Measurements from ENCODE around the gene PAQR9.

PAQR9 gene

GRCh38 chr3:142950972-142951371 lies 12.5 kb downstream of the PAQR9 start:
- DNase-seq = no peak

GRCh38 chr3:142947799-142948575 lies 15.5 kb downstream of the PAQR9 start:
- DNase-seq = no peak

DNA sequence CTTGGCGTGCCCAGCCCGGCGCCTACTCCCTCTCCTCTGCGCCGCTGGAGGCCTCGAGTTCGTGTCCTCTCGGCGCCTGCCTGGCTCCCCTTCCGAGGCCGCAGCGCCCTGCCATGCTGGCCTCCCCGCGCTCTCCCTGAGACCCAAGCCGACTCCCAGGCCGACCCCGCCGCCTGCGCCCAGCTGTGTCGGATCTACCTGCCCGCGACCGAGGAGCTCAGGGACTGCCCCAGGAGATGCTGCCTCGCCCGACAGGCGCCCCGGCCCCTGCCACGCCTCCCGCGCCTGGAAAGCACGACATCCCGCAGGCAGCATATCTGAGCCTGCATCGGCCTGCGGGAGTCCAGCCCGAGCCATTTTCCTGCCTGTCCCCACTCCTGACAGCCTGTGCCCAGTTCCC lies 16.1 kb downstream of the PAQR9 start:
- DNase-seq = no peak

DNA sequence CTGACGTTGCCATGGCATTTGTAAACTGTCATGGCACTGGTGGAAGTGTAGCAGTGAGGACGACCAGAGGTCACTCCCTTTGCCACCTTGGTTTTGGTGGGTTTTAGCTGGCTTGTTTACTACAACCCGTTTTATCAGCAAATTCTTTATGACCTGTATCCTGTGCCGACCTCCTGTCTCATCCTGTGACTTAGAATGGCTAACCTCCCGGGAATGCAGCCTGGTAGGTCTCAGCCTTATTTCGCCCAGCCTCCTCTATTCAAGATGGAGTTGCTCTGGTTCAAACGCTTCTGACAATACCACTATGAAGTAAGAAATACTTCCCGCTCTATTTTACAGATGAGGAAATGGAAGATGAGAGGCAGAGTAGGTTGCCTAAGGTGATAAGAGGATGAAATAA lies 16.6 kb downstream of the PAQR9 start:
- DNase-seq = no peak

DNA sequence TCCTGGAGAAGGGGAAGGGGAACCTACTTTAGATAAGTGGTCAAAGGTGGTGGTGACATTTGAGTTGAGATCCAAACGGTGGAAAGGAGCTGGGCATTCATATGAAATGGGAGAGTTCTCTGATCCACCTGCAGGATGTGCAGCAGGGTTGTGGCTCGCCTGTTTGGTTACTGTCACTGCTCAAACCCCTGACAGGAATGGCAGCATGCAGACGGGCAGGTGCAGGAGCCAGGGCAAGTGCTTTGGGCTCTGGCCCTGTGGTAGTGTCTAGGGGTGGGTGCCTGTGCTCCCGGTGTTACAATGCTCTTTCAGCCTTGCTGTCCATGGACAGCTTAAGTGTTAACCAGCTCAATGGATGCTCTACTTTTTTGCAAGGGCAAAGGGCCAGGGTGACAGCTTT lies 18.5 kb downstream of the PAQR9 start:
- no peak for DNase-seq

GRCh38 chr3:142944342-142944741 lies 19.1 kb downstream of the PAQR9 start:
- no peak for DNase-seq

- DNase-seq = no peak
These were observed 19.6 kb downstream of the PAQR9 start for GRCh38 chr3:142943870-142944269.

GRCh38 chr3:142943349-142943748 lies 20.1 kb downstream of the PAQR9 start:
- no peak for DNase-seq

DNA sequence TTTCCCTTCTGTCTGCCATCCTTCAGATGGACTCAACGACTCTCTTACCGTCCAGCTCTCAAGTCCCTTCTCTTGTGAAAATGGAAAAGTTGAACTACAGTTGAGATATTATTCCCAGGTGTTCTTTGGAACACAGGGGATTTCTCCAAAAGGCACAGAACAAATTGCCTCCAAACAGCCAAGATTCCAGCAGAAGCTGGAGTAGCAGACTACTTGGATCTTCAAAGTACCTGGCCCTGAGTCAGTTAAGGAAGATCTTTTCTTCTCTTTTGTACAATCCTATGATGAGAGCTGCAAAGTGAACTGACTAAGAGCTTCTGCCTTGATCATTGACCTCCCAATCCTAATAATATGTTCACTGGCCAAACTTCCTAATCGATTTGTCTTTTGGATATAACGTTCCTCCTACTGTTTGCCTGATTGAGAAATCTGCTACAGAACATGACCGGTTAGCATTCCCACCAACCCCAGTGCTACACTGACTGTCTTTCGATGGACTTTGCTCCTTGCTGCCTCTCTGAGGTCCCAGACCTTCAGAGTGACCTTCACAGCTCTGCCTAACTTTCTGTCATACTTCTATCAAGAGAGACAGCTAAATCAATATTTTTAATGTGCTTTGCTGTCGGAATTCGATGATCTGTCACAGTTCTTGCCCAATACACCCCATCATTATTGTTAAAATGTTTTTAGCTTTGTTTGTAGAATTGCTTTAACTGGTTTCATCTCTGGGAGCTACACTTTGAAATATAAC lies 21.9 kb downstream of the PAQR9 start:
- DNase-seq = no peak

DNA sequence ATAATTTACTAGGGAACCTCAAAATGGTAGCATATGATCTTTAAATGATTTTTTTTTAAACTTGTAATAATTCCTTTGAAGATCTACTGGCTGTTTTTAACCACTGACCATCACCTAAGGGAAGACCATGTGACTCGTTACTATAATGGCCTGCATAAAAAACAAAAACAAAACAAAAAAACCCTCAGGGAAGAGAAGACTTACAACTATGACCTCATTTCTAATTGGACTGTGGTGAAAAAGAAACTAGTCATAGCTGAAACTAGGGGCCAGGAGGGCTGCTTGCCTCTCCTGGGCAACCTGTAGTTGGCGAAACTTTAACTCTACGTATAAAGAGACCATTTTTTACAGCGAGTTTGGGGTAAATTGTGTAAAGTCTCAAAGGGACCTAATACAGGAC lies 23.0 kb downstream of the PAQR9 start:
- no peak for DNase-seq

DNA sequence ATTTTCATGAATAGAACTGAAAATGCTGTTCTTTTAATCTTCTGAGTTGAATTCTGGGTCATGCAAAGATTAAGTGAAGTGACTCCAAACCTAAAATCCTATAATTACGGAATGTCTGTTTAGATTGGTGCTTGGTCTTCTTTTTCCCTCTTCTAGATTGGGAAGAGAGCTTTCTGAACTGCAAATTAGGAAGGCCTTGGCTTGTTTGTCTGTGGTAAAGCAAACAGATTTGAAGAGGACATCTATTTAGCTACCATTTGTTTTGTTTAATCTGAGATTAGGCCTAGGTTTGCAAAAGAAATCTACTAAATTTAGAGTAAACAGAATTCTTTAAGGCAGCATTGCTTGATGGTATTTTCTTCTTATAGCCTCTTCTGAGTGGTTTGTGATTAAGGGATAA lies 23.5 kb downstream of the PAQR9 start:
- DNase-seq = no peak

- no peak for DNase-seq
These were observed 27.5 kb downstream of the PAQR9 start for GRCh38 chr3:142935963-142936362.

DNA sequence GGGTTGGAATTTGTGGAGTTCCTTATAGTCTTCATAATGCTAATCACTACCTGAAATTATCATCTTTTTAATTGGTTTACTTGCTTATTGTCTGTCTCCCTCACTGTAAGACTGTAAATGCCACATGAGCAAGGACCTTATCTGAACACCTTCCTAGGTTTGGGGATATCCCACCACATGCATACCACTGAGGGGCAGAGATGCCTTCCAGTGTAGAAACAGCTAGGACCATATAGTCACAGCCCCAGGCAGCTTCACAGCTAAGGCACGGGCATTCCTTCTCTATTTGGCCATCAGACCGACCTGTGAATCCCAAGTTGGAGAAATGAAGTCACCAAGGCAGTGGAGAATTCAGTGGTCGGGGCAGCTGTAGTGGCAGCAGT lies 28.6 kb downstream of the PAQR9 start:
- DNase-seq = no peak

DNA sequence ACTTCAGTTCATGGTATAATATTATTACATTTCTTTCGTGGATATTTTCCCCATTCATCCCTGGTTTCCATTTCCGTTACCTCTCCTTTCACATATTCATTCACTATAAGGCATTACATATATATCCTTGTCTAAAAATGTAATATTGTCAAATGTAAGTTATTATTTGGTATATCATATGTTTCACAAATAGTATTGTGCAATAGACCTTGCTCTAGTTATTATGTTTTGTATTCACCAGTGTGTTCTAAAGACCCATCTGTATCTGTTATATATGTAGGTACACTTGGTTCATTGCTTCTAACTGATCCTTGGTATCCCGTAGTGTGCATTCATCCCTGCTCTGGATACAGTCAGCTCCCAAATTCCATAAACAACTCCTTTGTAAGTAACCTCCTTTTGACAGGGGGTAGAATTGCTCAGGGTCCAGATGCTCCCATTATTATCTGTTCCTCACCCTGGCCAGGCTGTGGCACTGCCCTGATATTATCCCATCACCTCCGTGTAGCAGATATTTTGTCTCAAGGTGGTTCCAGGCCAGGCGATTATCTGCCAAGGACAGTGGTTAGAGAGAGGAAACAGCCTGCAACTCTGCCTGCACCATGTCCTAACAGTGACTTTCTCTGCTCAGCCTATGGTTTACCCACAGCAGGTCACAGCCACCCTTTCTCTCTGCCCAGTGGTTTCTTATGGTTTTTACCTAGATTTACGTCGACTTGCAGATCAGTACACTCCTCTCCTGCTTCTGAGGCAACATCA lies 29.2 kb downstream of the PAQR9 start:
- DNase-seq = no peak

GRCh38 chr3:142931222-142931621 lies 32.3 kb downstream of the PAQR9 start:
- DNase-seq = no peak

DNA sequence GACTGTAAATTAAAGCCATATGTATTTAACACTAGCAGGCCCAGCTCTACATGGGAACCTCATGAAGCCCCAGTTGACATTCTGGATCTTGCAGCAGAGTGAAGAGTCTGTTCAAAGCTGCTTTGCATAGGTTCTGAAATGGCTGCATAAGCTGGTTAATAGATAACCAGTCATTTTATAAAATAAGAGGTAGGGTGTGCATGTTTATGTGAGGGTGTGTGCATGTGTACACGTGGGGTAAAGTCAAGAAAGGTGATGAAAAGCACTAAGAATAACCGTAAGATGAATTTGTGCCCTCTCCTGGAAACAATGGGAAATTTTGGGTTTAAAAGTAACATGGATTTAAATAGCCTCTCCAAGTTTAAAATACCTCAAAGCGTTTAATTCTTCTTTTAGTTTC lies 33.0 kb downstream of the PAQR9 start:
- no peak for DNase-seq

DNA sequence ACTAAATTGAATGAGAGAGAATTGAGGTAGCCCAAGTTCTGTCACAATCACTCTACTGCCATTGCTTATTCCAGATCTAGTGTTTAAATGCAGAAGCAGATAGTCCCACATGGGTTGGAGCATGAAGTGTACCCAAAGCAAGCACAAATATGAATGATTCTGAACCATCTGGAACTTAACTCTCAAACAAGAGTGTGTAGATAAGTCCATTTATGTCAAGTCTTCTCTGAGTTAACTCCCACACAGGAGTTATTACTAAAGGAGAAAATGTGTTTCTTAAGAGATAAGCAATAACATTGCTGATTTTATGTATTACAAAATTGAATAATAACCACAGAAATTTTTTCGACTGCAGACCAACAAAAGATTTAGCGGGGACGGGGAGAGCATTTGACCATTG lies 33.6 kb downstream of the PAQR9 start:
- DNase-seq = no peak

DNA sequence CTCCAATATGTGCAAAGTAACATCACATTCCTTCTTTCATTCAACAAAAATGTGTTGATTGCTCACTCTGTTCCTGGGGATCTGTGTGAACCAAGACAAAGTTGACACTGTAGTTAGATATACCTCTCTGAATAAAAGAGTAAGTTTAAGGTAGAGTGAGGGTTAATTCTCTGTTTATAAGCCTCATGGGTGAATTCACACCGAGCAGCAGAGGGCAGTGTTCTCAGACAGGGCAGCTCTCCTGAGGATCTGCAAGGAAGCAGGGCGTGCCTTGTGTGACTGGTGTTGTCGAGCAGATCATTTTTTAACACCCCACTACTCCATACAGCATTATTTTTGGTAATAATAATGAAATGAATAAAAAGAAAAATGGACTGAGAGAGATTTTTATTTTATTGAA lies 34.4 kb downstream of the PAQR9 start:
- DNase-seq = peak; percentile 24

GRCh38 chr3:142926368-142926944 lies 37.0 kb downstream of the PAQR9 start:
- no peak for DNase-seq

- no peak for DNase-seq
These were observed 38.3 kb downstream of the PAQR9 start for GRCh38 chr3:142925140-142925539.

GRCh38 chr3:142923694-142924093 lies 39.8 kb downstream of the PAQR9 start:
- DNase-seq = no peak

GRCh38 chr3:142916605-142917004 lies 46.9 kb downstream of the PAQR9 start:
- no peak for DNase-seq

- DNase-seq = no peak
These were observed 47.8 kb downstream of the PAQR9 start for GRCh38 chr3:142915636-142916035.
